Measurements from ENCODE around the gene PSMB9. TPM values are rescaled to one million over a fixed set of nuclear protein-coding genes. Genes with fewer than 3 reads are reported as not detected.
A peak's percentile ranks its signal among the peaks of the same experiment; 100 is the strongest.

Gene PSMB9
- total and polyA plus RNA-seq, 9 of the 15 experiments (the other 6 are each of a cell fraction or from before 2014, with no cell fraction given), result 1.1 to 3.7 (median 2.4) TPM

- TF ChIP-seq ZNF609 (CRISPR knock-in tag; IDR thresholded peaks at IDR 0.05; ENCODE audit: borderline replicate concordance), result no peak
- no peak for TF ChIP-seq TEAD1 (CRISPR knock-in tag; IDR thresholded peaks at IDR 0.05)
Measured at GRCh38 chr6:32836873-32837272, 17.1 kb upstream of the PSMB9 start (continued).

- peak; percentile 23 for ATAC-seq
- Histone ChIP-seq H3K36me3 (ENCODE audit: control insufficient read depth, insufficient read depth, low read length) (peaks cover 31% of the 10 kb centered on the region; the same call in 2 of the 3 replicates), H3K9me1 (ENCODE audit: control insufficient read depth, insufficient read depth, low read length) (no peaks in the 10 kb centered on the region), H3K79me2 (ENCODE audit: control insufficient read depth, insufficient read depth, low read length) (peaks cover 11% of the 10 kb centered on the region; the same call in 2 of the 3 replicates), H3K27ac (ENCODE audit: extremely low read depth, low read depth, low read length) (peak overlapping the region; percentile 75), H3K9me3 (replicated peaks; ENCODE audit: control insufficient read depth, insufficient read depth, low read depth, low read length) (no peaks in the 10 kb centered on the region), H3K4me1 (replicated peaks in 1 of 2; ENCODE audit: control insufficient read depth in 2 of 2, insufficient read depth in 2 of 2, low read length in 2 of 2) (peaks cover 6 to 9% of the 10 kb centered on the region in 2 experiments; a peak in 3 of 5 replicates), H2AFZ (ENCODE audit: low read depth, low read length) (peak overlapping the region; percentile 99), H3K9ac (ENCODE audit: insufficient read depth in 1 of 2, low read depth in 2 of 2, low read length in 2 of 2) (peak overlapping the region; percentile 67 to 97), H3K27me3 (ENCODE audit: control insufficient read depth in 2 of 2, insufficient read depth in 2 of 2, low read length in 2 of 2) (no peaks in the 10 kb centered on the region), H3K4me3 (peak overlapping the region; percentile 73), H4K20me1 (replicated peaks; ENCODE audit: control insufficient read depth, insufficient read depth, low read length) (no peaks in the 10 kb centered on the region), H3K4me2 (ENCODE audit: insufficient read depth, low read length) (peak overlapping the region; percentile 88)
- under 1% methylated on average over 11 of the region's 12 CpGs for WGBS (ENCODE audit: insufficient coverage, low coverage, missing lambda C conversion rate)
- intact Hi-C loops (cut with micrococcal nuclease) (loop anchor here (1.0 kb wide), 3 partner anchors 16 to 147 kb away; partner anchors contain the start of gene TAP1), in situ Hi-C loops (cut with MboI) (no loop called here)
- peak in 1 of 4 experiments; percentile 40 for DNase-seq (ENCODE audit: extremely low read depth in 1 of 4, low spot score in 3 of 4)
- TSS peak; percentile 41 for BruUV-seq (replicated peaks)
- CTCF ChIA-PET (ENCODE audit: low intra/inter-chr PET ratio), result interaction anchor here (2.2 to 6.6 kb wide), 2 partner anchors 16 to 30 kb away, joined by 27 to 66 read pairs; partner anchors contain the start of genes PSMB9 and TAP1
- POLR2A ChIA-PET, result interaction anchor here (0.6 to 5.1 kb wide), 14 partner anchors 10 to 598 kb away, joined by 3 to 56 read pairs (median 10); partner anchors contain the start of genes PSMB9 and TAP1
- peak; percentile 15 for FAIRE-seq
- TF ChIP-seq ERF (CRISPR knock-in tag; IDR thresholded peaks at IDR 0.05) (0 out of 2 replicates have a peak, but pooled peaks have one; percentile 30), ATF7 (IDR thresholded peaks at IDR 0.05) (0 out of 2 replicates have a peak, but pooled peaks have one; percentile 12)
- TF ChIP-seq, protein P1, sequence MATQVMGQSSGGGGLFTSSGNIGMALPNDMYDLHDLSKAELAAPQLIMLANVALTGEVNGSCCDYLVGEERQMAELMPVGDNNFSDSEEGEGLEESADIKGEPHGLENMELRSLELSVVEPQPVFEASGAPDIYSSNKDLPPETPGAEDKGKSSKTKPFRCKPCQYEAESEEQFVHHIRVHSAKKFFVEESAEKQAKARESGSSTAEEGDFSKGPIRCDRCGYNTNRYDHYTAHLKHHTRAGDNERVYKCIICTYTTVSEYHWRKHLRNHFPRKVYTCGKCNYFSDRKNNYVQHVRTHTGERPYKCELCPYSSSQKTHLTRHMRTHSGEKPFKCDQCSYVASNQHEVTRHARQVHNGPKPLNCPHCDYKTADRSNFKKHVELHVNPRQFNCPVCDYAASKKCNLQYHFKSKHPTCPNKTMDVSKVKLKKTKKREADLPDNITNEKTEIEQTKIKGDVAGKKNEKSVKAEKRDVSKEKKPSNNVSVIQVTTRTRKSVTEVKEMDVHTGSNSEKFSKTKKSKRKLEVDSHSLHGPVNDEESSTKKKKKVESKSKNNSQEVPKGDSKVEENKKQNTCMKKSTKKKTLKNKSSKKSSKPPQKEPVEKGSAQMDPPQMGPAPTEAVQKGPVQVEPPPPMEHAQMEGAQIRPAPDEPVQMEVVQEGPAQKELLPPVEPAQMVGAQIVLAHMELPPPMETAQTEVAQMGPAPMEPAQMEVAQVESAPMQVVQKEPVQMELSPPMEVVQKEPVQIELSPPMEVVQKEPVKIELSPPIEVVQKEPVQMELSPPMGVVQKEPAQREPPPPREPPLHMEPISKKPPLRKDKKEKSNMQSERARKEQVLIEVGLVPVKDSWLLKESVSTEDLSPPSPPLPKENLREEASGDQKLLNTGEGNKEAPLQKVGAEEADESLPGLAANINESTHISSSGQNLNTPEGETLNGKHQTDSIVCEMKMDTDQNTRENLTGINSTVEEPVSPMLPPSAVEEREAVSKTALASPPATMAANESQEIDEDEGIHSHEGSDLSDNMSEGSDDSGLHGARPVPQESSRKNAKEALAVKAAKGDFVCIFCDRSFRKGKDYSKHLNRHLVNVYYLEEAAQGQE (IDR thresholded peaks at IDR 0.05; ENCODE audit: borderline replicate concordance), result no peak
- TF ChIP-seq, protein P1 (CRISPR knock-in tag; IDR thresholded peaks at IDR 0.05; ENCODE audit: low read depth), result 0 out of 2 replicates have a peak, but pooled peaks have one; percentile 43
Measured at GRCh38 chr6:32837651-32838113, 16.3 kb upstream of the PSMB9 start.

Data from K562 (cell line).